ENCODE data around the gene GABARAPL2. TPM values are rescaled to one million over a fixed set of nuclear protein-coding genes. Genes with fewer than 3 reads are reported as not detected.

GABARAPL2 gene
- polyA plus RNA-seq, 1 donor (not counting 4 experiments of a cell fraction or from before 2014, with no cell fraction given) = 95.8 TPM

DNA sequence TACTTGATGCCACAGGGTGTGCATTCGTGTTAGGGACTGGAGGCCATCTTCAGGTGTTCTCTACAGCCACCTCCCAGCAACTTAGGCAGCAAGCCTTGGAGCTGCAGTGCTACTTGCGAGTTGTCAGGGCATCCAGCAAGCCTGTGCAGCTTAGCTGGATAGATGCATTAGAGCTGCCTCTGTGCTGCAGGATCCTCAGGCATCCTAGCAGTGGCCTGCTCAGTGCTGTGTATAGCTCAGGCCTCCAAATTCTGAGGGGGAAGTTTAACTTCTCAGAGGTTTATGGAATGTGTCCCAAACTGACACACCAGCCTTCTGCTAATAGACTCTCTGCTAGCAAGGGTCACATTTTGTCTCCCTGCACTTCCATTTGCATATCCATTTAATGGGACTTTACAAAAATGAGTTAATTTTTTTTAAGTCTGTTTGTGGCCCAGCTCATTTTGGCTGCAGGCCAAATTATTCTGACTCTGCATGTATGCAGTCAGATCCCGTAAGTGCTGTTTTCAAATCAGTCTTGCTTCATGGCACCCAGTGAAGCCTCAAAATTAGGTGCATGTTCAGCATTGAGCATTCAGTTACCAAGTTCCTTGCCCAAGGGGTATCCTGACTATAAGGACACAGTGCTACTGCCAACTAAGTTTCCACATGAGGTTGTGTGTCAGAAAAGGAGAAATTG is 6.8 kb downstream of the GABARAPL2 start:
- Histone ChIP-seq H3K79me2 (ENCODE audit: control insufficient read depth, insufficient read depth, low read length) (peaks cover 3% of the 10 kb centered on the region), H3K9me3 (ENCODE audit: control insufficient read depth, low read depth, low read length) (no peaks in the 10 kb centered on the region), H3K27me3 (ENCODE audit: control insufficient read depth, extremely low read depth, insufficient read depth, low read length) (no peaks in the 10 kb centered on the region), H3K4me3 (ENCODE audit: control insufficient read depth in 2 of 3, extremely low read depth in 1 of 3, insufficient read depth in 2 of 3, low read depth in 1 of 3, low read length in 3 of 3) (no peak overlapping the region), H3K27ac (ENCODE audit: control insufficient read depth, insufficient read depth, low read length) (no peak overlapping the region), H3K36me3 (ENCODE audit: control insufficient read depth in 2 of 2, extremely low read depth in 1 of 2, insufficient read depth in 2 of 2, low read length in 2 of 2) (peaks cover 27 to 36% of the 10 kb centered on the region in 2 experiments), H2AFZ (ENCODE audit: control insufficient read depth, low read length) (no peak overlapping the region), H3K9ac (ENCODE audit: control insufficient read depth, extremely low read depth, insufficient read depth, low read length) (no peak overlapping the region), H3K9me1 (ENCODE audit: control insufficient read depth, extremely low read depth, insufficient read depth, low read length) (no peaks in the 10 kb centered on the region), H3K4me2 (ENCODE audit: control insufficient read depth, extremely low read depth, insufficient read depth, low read depth, low read length) (no peak overlapping the region), H3K4me1 (ENCODE audit: control insufficient read depth, extremely low read depth, insufficient read depth, low read length) (no peaks in the 10 kb centered on the region), H4K20me1 (ENCODE audit: control insufficient read depth, extremely low read depth, insufficient read depth, low read length) (no peaks in the 10 kb centered on the region)
- dilution Hi-C loops (cut with MboI; ENCODE audit: extremely low pct_ligation_motif_present, low sequenced_read_pairs) = no loop called here
- FAIRE-seq = no peak
- DNase-seq (ENCODE audit: low read depth, low spot score) = no peak
- no peak for TF ChIP-seq EZH2 (IDR thresholded peaks at IDR 0.05; ENCODE audit: low read length)
- TF ChIP-seq, protein P1, sequence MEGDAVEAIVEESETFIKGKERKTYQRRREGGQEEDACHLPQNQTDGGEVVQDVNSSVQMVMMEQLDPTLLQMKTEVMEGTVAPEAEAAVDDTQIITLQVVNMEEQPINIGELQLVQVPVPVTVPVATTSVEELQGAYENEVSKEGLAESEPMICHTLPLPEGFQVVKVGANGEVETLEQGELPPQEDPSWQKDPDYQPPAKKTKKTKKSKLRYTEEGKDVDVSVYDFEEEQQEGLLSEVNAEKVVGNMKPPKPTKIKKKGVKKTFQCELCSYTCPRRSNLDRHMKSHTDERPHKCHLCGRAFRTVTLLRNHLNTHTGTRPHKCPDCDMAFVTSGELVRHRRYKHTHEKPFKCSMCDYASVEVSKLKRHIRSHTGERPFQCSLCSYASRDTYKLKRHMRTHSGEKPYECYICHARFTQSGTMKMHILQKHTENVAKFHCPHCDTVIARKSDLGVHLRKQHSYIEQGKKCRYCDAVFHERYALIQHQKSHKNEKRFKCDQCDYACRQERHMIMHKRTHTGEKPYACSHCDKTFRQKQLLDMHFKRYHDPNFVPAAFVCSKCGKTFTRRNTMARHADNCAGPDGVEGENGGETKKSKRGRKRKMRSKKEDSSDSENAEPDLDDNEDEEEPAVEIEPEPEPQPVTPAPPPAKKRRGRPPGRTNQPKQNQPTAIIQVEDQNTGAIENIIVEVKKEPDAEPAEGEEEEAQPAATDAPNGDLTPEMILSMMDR (optimal IDR thresholded peaks at IDR 0.05 in 1 of 3, IDR thresholded peaks at IDR 0.05 in 1 of 3, conservative IDR thresholded peaks at IDR 0.05 in 1 of 3; ENCODE audit: extremely low read depth in 1 of 3, insufficient read depth in 2 of 3, low read length in 3 of 3) = no peak

DNA sequence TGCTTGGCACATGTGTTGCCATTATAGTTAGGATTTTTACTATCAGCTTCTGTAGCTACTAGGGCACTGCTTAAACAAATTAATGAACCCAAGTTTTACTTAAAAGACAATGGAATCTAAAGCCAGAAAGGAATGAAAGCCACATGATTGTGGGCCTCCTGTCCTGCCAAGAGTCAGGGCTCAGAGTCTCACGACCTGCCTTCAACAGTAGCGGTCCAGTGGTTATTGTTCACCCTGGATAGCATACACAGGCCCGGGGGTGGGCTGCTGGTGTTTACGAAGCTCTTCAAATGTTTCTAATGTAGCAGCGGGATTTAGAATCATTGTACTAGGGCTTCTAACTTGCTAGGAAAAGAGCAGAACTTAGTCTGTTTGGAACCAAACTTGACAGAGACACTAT is 7.8 kb downstream of the GABARAPL2 start:
- Histone ChIP-seq H3K4me1 (ENCODE audit: control insufficient read depth, extremely low read depth, insufficient read depth, low read length) (no peaks in the 10 kb centered on the region), H3K79me2 (ENCODE audit: control insufficient read depth, insufficient read depth, low read length) (no peaks in the 10 kb centered on the region), H3K4me3 (ENCODE audit: control insufficient read depth in 2 of 3, extremely low read depth in 1 of 3, insufficient read depth in 2 of 3, low read depth in 1 of 3, low read length in 3 of 3) (no peak overlapping the region), H3K9ac (ENCODE audit: control insufficient read depth, extremely low read depth, insufficient read depth, low read length) (no peak overlapping the region), H3K27me3 (ENCODE audit: control insufficient read depth, extremely low read depth, insufficient read depth, low read length) (no peaks in the 10 kb centered on the region), H2AFZ (ENCODE audit: control insufficient read depth, low read length) (no peak overlapping the region), H3K9me3 (ENCODE audit: control insufficient read depth, low read depth, low read length) (no peaks in the 10 kb centered on the region), H3K9me1 (ENCODE audit: control insufficient read depth, extremely low read depth, insufficient read depth, low read length) (no peaks in the 10 kb centered on the region), H3K27ac (ENCODE audit: control insufficient read depth, insufficient read depth, low read length) (no peak overlapping the region), H3K36me3 (ENCODE audit: control insufficient read depth in 2 of 2, extremely low read depth in 1 of 2, insufficient read depth in 2 of 2, low read length in 2 of 2) (peaks cover 23 to 27% of the 10 kb centered on the region in 2 experiments), H4K20me1 (ENCODE audit: control insufficient read depth, extremely low read depth, insufficient read depth, low read length) (no peaks in the 10 kb centered on the region), H3K4me2 (ENCODE audit: control insufficient read depth, extremely low read depth, insufficient read depth, low read depth, low read length) (no peak overlapping the region)
- DNase-seq (ENCODE audit: low read depth, low spot score) = no peak
- no peak for TF ChIP-seq EZH2 (IDR thresholded peaks at IDR 0.05; ENCODE audit: low read length)
- TF ChIP-seq, protein P1 (optimal IDR thresholded peaks at IDR 0.05 in 1 of 3, IDR thresholded peaks at IDR 0.05 in 1 of 3, conservative IDR thresholded peaks at IDR 0.05 in 1 of 3; ENCODE audit: extremely low read depth in 1 of 3, insufficient read depth in 2 of 3, low read length in 3 of 3) = no peak
- dilution Hi-C loops (cut with MboI; ENCODE audit: extremely low pct_ligation_motif_present, low sequenced_read_pairs) = no loop called here
- FAIRE-seq = no peak

Data from keratinocyte (primary cell).